Rectal smooth muscle tissue (tissue), 1 donor: ENCODE measurements around the gene ADAD2.

Experiments used
- H3K27ac ChIP-seq: one replicate; pipeline ENCODE4 v1.7.0; 2013; ENCODE audit warnings: low read depth, low read length, inconsistent platforms
- H3K27me3 ChIP-seq: one replicate; pipeline ENCODE4 v1.7.0; 2013; ENCODE audit warnings: low read length; ENCODE audit not compliant: control insufficient read depth, insufficient read depth
- H3K36me3 ChIP-seq: one replicate; pipeline ENCODE4 v1.7.0; 2013; ENCODE audit warnings: low read length; ENCODE audit not compliant: control insufficient read depth, insufficient read depth
- H3K4me1 ChIP-seq: one replicate; pipeline ENCODE4 v1.7.0; 2013; ENCODE audit warnings: low read length; ENCODE audit not compliant: control insufficient read depth, insufficient read depth
- H3K4me3 ChIP-seq: one replicate; pipeline ENCODE4 v1.7.0; 2013; ENCODE audit warnings: low read length
- H3K9ac ChIP-seq: one replicate; pipeline ENCODE4 v1.7.0; 2013; ENCODE audit warnings: low read length

ADAD2 gene

GRCh38 chr16:84224554-84224953, 33.6 kb downstream of the ADAD2 start:
- H3K4me1 ChIP-seq: peaks cover 2% of the 10 kb centered on the region
- H3K36me3 ChIP-seq: no peaks in the 10 kb centered on the region
- H3K27ac ChIP-seq: no peak overlapping the region
- H3K9ac ChIP-seq: no peak overlapping the region
- H3K27me3 ChIP-seq: no peaks in the 10 kb centered on the region
- no peak overlapping the region for H3K4me3 ChIP-seq

- H3K4me3 ChIP-seq: no peak overlapping the region
- H3K27ac ChIP-seq: no peak overlapping the region
- peaks cover 2% of the 10 kb centered on the region for H3K4me1 ChIP-seq
- H3K36me3 ChIP-seq: no peaks in the 10 kb centered on the region
- H3K27me3 ChIP-seq: no peaks in the 10 kb centered on the region
- no peak overlapping the region for H3K9ac ChIP-seq
Measured at GRCh38 chr16:84225126-84225525, 34.2 kb downstream of the ADAD2 start.

GRCh38 chr16:84225571-84225970, 34.6 kb downstream of the ADAD2 start:
- Histone ChIP-seq H3K4me1 (peaks cover 2% of the 10 kb centered on the region), H3K4me3 (no peak overlapping the region), H3K27ac (no peak overlapping the region), H3K27me3 (no peaks in the 10 kb centered on the region), H3K9ac (no peak overlapping the region), H3K36me3 (no peaks in the 10 kb centered on the region)

GRCh38 chr16:84226026-84226425, 35.1 kb downstream of the ADAD2 start:
- Histone ChIP-seq H3K4me1 (peaks cover 2% of the 10 kb centered on the region), H3K4me3 (no peak overlapping the region), H3K27me3 (no peaks in the 10 kb centered on the region), H3K9ac (no peak overlapping the region), H3K27ac (no peak overlapping the region), H3K36me3 (no peaks in the 10 kb centered on the region)

DNA sequence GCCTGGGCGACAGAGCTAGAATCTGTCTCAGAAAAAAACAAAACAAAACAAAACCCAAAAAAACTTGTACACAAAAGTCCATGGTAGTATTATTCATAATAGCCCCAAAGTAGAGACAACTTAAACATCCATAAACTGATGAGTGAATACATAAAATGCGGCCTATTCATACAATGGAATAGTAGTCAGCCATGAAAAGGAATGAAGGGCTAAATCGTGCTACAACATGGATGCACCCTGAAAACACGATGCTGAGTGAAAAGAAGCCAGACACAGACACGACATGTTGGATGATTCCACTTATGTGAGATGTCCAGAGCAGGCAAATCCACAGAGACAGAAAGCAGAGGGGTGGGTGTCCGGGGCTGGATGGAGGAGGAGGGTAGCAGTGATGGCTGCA, 36.6 kb downstream of the ADAD2 start:
- Histone ChIP-seq H3K36me3 (no peaks in the 10 kb centered on the region), H3K27me3 (no peaks in the 10 kb centered on the region), H3K9ac (no peak overlapping the region), H3K27ac (no peak overlapping the region), H3K4me1 (peaks cover 2% of the 10 kb centered on the region), H3K4me3 (no peak overlapping the region)

DNA sequence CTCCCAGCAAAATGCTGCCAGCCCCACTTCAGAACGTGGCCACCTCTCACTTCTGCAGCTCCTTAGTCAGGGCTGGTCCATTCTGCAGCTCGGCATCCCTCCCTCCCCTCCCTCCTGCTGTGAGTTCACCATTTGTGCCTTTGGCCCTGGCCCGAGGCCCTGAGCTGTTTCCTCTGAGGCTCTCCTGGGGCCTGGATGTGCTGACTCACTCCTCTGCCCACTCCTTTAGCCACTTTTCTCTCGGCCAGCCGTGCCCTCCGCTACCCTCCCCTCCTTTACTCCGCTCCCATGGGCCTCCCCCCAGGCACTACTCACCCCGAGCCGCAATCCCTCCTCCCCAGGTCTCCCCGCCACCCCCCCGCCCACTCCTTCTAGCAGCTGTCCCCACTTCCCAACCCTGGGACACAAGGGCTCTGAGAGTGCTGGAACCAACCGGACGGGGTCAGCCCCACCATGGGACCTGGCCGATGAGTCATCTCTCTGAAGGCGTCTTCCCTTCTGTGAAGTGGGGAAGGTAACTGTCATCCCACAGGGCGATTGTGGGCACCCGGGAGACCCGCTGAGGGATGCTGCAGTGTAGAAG, 37.4 kb downstream of the ADAD2 start:
- H3K27ac ChIP-seq: no peak overlapping the region
- peaks cover 2% of the 10 kb centered on the region for H3K4me1 ChIP-seq
- H3K36me3 ChIP-seq: no peaks in the 10 kb centered on the region
- H3K9ac ChIP-seq: no peak overlapping the region
- no peaks in the 10 kb centered on the region for H3K27me3 ChIP-seq
- H3K4me3 ChIP-seq: no peak overlapping the region

- no peak overlapping the region for H3K9ac ChIP-seq
- no peaks in the 10 kb centered on the region for H3K27me3 ChIP-seq
- peaks cover 2% of the 10 kb centered on the region for H3K4me1 ChIP-seq
- H3K27ac ChIP-seq: no peak overlapping the region
- no peak overlapping the region for H3K4me3 ChIP-seq
- no peaks in the 10 kb centered on the region for H3K36me3 ChIP-seq
Measured at GRCh38 chr16:84229471-84229870, 38.5 kb downstream of the ADAD2 start.

DNA sequence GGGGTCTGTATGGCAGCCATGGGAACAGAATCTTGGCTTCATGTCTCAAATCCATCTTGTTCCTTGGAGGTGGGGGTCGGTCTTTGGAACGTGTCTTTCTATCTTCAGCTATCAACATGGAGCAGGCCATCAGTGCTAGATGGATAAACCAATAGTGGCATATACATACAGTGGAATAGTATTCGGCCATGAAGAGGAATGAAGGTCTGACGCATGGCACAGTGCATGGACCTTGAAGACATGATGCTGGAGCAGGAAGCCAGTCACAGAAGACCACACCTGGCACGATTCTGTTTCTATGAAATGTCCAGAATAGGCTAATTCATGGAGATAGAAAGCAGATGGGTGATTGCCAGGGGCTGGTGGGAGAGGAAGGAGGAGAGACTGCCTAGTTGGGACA, 41.1 kb downstream of the ADAD2 start:
- H3K27ac ChIP-seq: no peak overlapping the region
- H3K4me3 ChIP-seq: no peak overlapping the region
- H3K4me1 ChIP-seq: peaks cover 7% of the 10 kb centered on the region
- no peaks in the 10 kb centered on the region for H3K27me3 ChIP-seq
- H3K9ac ChIP-seq: no peak overlapping the region
- H3K36me3 ChIP-seq: no peaks in the 10 kb centered on the region

- Histone ChIP-seq H3K36me3 (no peaks in the 10 kb centered on the region), H3K27me3 (no peaks in the 10 kb centered on the region), H3K27ac (no peak overlapping the region), H3K9ac (no peak overlapping the region), H3K4me3 (no peak overlapping the region), H3K4me1 (peaks cover 5% of the 10 kb centered on the region)
Measured at GRCh38 chr16:84232969-84233368, 42.0 kb downstream of the ADAD2 start.

DNA sequence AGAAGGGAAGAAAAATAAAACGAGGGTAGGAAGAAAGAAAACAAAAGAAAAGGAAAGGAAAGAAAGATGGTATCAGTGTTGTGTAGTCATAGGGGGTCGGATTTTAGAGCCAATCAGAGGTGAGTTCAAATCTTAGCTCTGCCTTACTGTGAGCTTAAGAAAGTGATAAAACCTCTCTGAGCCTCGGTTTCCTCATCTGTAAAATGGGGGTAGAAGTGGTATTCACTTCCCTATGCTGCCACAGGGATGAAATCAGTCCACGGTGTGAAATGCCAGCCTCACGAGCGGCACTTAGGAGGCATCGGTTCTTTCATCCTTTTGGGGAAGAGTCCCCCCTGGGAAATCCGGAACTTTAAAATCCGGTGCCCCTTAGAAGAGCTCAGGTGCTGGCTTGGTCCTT, 42.8 kb downstream of the ADAD2 start:
- H3K27me3 ChIP-seq: no peaks in the 10 kb centered on the region
- no peak overlapping the region for H3K4me3 ChIP-seq
- H3K4me1 ChIP-seq: peaks cover 5% of the 10 kb centered on the region
- H3K36me3 ChIP-seq: no peaks in the 10 kb centered on the region
- no peak overlapping the region for H3K9ac ChIP-seq
- H3K27ac ChIP-seq: no peak overlapping the region

DNA sequence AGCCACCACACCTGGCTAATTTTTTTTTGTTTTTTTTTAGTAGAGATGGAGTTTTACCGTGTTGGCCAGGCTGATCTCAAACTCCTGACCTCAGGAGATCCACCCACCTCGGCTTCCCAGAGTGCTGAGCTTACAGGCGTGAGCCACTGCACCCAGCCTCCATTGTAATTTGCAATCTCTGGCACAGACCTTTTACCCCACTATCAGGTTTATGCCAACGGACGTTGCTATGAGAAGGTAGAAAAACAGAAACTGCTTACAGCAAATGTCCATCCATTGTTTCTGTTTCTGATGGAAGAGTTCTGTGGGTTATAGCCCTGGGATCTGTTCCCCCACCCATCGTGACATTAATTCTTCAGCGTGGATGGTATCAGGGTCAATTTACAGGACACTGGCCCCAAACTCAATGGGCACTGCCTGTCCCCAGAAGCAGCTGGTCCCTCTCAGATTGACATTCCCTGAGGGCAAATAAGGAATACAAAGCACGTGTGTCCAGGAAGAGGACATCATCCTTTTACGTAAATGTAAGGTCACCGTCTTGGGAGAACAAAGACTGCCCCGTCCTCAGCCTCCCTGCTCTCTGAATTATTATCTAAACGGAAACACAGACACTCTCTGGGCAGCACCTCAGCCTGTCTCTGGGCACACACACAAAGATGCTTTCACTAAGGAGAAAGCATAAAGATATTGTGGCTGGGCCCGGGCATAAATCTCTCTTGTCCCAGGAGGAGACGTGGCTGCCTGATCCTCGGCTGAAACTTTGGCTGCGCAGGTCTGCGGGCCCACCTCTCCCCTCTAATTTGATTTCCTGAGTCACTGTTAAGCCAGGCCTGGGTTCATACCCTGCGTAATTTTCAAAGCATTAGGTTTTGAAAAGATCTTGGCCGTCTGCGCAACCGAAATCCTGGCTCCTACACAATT, 43.6 kb downstream of the ADAD2 start:
- Histone ChIP-seq H3K36me3 (no peaks in the 10 kb centered on the region), H3K4me3 (no peak overlapping the region), H3K9ac (no peak overlapping the region), H3K27me3 (no peaks in the 10 kb centered on the region), H3K27ac (peak overlapping the region; percentile 77), H3K4me1 (peaks cover 5% of the 10 kb centered on the region)

GRCh38 chr16:84236671-84237070, 45.7 kb downstream of the ADAD2 start:
- Histone ChIP-seq H3K9ac (no peak overlapping the region), H3K27me3 (peaks cover 3% of the 10 kb centered on the region), H3K27ac (no peak overlapping the region), H3K4me1 (peaks cover 5% of the 10 kb centered on the region), H3K36me3 (no peaks in the 10 kb centered on the region), H3K4me3 (no peak overlapping the region)
